Keratinocyte (primary cell): ENCODE data around the gene VTCN1.

Source experiments
- EZH2 ChIP-seq: IDR thresholded peaks from one replicate; pipeline ENCODE4 v1.6.1; 2012; ENCODE audit warnings: inconsistent platforms, mild to moderate bottlenecking, low read length, moderate library complexity
- TF ChIP-seq, protein P1 (sequence below), 3 experiments: IDR thresholded peaks in 1 of 3; conservative IDR thresholded peaks in 1 of 3; optimal IDR thresholded peaks in 1 of 3; 2 replicates in 2 of 3; 3 replicates in 1 of 3; pipeline versions ENCODE3 to v1.5.1; 2011; ENCODE audit warnings: low read length in 3 of 3, mild to moderate bottlenecking in 3 of 3, moderate library complexity in 2 of 3, control low read depth in 1 of 3, inconsistent platforms in 1 of 3; ENCODE audit not compliant: insufficient read depth in 2 of 3; ENCODE audit errors: extremely low read depth in 1 of 3

GRCh38 chr1:117166076-117166475 is 44.7 kb downstream of the VTCN1 start:
- TF ChIP-seq, protein P1, sequence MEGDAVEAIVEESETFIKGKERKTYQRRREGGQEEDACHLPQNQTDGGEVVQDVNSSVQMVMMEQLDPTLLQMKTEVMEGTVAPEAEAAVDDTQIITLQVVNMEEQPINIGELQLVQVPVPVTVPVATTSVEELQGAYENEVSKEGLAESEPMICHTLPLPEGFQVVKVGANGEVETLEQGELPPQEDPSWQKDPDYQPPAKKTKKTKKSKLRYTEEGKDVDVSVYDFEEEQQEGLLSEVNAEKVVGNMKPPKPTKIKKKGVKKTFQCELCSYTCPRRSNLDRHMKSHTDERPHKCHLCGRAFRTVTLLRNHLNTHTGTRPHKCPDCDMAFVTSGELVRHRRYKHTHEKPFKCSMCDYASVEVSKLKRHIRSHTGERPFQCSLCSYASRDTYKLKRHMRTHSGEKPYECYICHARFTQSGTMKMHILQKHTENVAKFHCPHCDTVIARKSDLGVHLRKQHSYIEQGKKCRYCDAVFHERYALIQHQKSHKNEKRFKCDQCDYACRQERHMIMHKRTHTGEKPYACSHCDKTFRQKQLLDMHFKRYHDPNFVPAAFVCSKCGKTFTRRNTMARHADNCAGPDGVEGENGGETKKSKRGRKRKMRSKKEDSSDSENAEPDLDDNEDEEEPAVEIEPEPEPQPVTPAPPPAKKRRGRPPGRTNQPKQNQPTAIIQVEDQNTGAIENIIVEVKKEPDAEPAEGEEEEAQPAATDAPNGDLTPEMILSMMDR (optimal IDR thresholded peaks at IDR 0.05 in 1 of 3, IDR thresholded peaks at IDR 0.05 in 1 of 3, conservative IDR thresholded peaks at IDR 0.05 in 1 of 3; ENCODE audit: extremely low read depth in 1 of 3, insufficient read depth in 2 of 3, low read length in 3 of 3): no peak
- TF ChIP-seq EZH2: no peak
